Upper lobe of left lung (tissue), 6 donors: Measurements from ENCODE around the gene CSTPP1. TPM values are rescaled to one million over a fixed set of nuclear protein-coding genes. Genes with fewer than 3 reads are reported as not detected.

Source experiments
- ATAC-seq, 2 donors: fragments of 200-7000 bp; cut with Tn5 transposase; one replicate each; pipeline ENCODE4 v1.9.1; 2022; ENCODE audit warnings: mild to moderate bottlenecking in 2 of 2, moderate library complexity in 2 of 2; ENCODE audit not compliant: low FRiP score in 2 of 2
- DNase-seq, 2 donors: peaks; one replicate each; pipeline ENCODE4 v3.0.0-alpha.2; 2019 to 2020
- H3K27ac ChIP-seq, 4 donors: fragments of 200-600 bp; sonication (generic); one replicate each; pipeline ENCODE4 v1.5.1; 2016 to 2019
- H3K27me3 ChIP-seq, 4 donors: fragments of 200-600 bp; sonication (generic); one replicate each; pipeline ENCODE4 v1.5.1; 2017 to 2019
- H3K36me3 ChIP-seq, 4 donors: fragments of 200-600 bp; sonication (generic); one replicate each; pipeline ENCODE4 v1.5.1; 2016 to 2019
- H3K4me1 ChIP-seq, 4 donors: fragments of 200-600 bp; sonication (generic); one replicate each; pipeline ENCODE4 v1.5.1; 2018 to 2019
- H3K4me3 ChIP-seq, 4 donors: fragments of 200-600 bp; sonication (generic); one replicate each; pipeline ENCODE4 v1.5.1; 2017 to 2019; ENCODE audit warnings: mild to moderate bottlenecking in 2 of 4, moderate library complexity in 1 of 4
- H3K9me3 ChIP-seq, 4 donors: fragments of 200-600 bp; sonication (generic); one replicate each; pipeline ENCODE4 v1.5.1; 2018 to 2019
- EP300 ChIP-seq, 4 donors: sonication (generic); formaldehyde crosslinking; IDR thresholded peaks; one replicate each; pipeline ENCODE4 v1.5.1; 2017; ENCODE audit warnings: antibody characterized with exemption in 4 of 4, control low read depth in 2 of 4
- POLR2A ChIP-seq, 4 donors: fragments of 450-650 bp; IDR thresholded peaks; one replicate each; pipeline ENCODE4 v1.5.1; 2016 to 2017; ENCODE audit warnings: antibody characterized with exemption in 4 of 4, mild to moderate bottlenecking in 2 of 4
- POLR2AphosphoS5 ChIP-seq, 2 donors: sonication (generic); formaldehyde crosslinking; IDR thresholded peaks; one replicate each; pipeline ENCODE4 v1.5.1; 2017; ENCODE audit warnings: antibody characterized with exemption in 2 of 2
- WGBS, 2 donors: methylation state at CpG; one replicate each; pipeline ENCODE4 v1.1.5; 2017 to 2018; 5-methylcytosine and 5-hydroxymethylcytosine counted together
- total RNA-seq, 6 donors: library from RNA; depleted of rRNA in 4 of 6; stranded (reverse); fragments of >200 nt in 4 of 6; gene quantifications; one replicate each; pipeline versions ENCODE4 v1.1.0 to v1.2.1, GENCODE V29; 2016 to 2021
- TF ChIP-seq, protein P1 (sequence below), 6 experiments: fragments of 450-650 bp in 4 of 6; fragments of 200-600 bp in 2 of 6; sonication (generic) in 2 of 6; IDR thresholded peaks; one replicate each; pipeline ENCODE4 v1.5.1; 2016 to 2019; ENCODE audit warnings: antibody characterized with exemption in 6 of 6
- donor health status: DM: no; HTN: no; CAD: no; lungs with moderate emphysema.
- donor health status: DM: no; HTN: yes; CAD: no; lungs with severe emphysema.

CSTPP1 gene
- total RNA-seq, 6 donors from 2014 or later: 23.9 to 71.2 (median 47.2) TPM

DNA sequence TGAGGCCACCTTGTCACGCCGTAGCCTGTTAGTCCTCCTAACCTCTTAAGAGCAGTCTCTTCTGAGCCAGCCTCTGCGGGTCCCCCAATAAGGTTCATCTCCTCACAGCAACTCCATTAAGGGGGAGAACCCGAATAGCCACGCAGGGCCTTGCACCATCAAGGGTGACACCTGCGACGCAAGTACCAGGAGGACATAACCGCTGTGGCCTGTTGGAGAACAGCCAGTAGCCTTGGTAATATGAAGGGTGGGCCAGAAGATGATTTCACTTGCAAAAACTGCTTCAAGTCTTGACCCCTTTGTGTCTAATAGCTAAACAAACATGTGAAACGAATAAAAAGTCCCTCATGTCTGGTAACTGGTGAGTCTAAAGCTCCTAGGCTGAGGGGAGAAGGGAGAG is 225.3 kb downstream of the CSTPP1 start:
- ATAC-seq: no peak
- Histone ChIP-seq H3K9me3 (no peaks in the 10 kb centered on the region), H3K27me3 (no peaks in the 10 kb centered on the region), H3K36me3 (peaks cover 24 to 47% (median 38%) of the 10 kb centered on the region in 4 donors), H3K4me3 (no peak overlapping the region), H3K4me1 (peaks cover 0 to 7% (median 2%) of the 10 kb centered on the region in 4 donors), H3K27ac (no peak overlapping the region)
- WGBS, 2 donors: 53 to 64% methylated on average over 4 to 9 of the region's 9 CpGs
- TF ChIP-seq POLR2A (IDR thresholded peaks at IDR 0.05): no peak
- no peak for TF ChIP-seq EP300 (IDR thresholded peaks at IDR 0.05)
- TF ChIP-seq POLR2AphosphoS5 (IDR thresholded peaks at IDR 0.05): no peak
- TF ChIP-seq, protein P1, sequence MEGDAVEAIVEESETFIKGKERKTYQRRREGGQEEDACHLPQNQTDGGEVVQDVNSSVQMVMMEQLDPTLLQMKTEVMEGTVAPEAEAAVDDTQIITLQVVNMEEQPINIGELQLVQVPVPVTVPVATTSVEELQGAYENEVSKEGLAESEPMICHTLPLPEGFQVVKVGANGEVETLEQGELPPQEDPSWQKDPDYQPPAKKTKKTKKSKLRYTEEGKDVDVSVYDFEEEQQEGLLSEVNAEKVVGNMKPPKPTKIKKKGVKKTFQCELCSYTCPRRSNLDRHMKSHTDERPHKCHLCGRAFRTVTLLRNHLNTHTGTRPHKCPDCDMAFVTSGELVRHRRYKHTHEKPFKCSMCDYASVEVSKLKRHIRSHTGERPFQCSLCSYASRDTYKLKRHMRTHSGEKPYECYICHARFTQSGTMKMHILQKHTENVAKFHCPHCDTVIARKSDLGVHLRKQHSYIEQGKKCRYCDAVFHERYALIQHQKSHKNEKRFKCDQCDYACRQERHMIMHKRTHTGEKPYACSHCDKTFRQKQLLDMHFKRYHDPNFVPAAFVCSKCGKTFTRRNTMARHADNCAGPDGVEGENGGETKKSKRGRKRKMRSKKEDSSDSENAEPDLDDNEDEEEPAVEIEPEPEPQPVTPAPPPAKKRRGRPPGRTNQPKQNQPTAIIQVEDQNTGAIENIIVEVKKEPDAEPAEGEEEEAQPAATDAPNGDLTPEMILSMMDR (IDR thresholded peaks at IDR 0.05): no peak
- DNase-seq: no peak

DNA sequence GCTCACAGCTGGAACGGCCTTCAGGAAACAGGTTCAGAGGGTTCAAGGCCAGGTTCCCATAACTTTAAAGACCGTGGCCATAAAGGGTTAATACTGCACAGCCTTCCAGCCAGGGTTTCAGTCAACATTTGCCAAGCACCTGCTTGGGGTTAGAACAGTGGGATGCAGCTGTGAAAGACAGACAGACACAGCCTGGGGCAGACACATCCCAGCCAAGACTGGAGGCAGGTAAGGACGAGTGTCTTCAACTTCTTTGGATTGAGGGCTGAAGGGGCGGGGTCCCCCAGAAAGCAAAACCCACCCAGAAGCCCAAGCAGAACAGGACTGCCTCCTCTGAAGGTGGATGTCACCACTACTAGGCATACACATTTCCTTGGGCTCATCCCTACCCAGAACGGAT is 225.9 kb downstream of the CSTPP1 start:
- WGBS, 2 donors: 65 to 72% methylated on average over 5 of the region's 5 CpGs
- DNase-seq (no peak), ATAC-seq (no peak)
- no peaks in the 10 kb centered on the region for H3K9me3 ChIP-seq
- no peaks in the 10 kb centered on the region for H3K27me3 ChIP-seq
- no peak overlapping the region for H3K27ac ChIP-seq
- TF ChIP-seq POLR2AphosphoS5 (IDR thresholded peaks at IDR 0.05) (no peak), POLR2A (IDR thresholded peaks at IDR 0.05) (no peak), EP300 (IDR thresholded peaks at IDR 0.05) (no peak)
- TF ChIP-seq, protein P1 (IDR thresholded peaks at IDR 0.05): no peak
- peaks cover 0 to 7% (median 2%) of the 10 kb centered on the region in 4 donors for H3K4me1 ChIP-seq
- peaks cover 30 to 53% (median 43%) of the 10 kb centered on the region in 4 donors for H3K36me3 ChIP-seq
- H3K4me3 ChIP-seq: no peak overlapping the region

DNA sequence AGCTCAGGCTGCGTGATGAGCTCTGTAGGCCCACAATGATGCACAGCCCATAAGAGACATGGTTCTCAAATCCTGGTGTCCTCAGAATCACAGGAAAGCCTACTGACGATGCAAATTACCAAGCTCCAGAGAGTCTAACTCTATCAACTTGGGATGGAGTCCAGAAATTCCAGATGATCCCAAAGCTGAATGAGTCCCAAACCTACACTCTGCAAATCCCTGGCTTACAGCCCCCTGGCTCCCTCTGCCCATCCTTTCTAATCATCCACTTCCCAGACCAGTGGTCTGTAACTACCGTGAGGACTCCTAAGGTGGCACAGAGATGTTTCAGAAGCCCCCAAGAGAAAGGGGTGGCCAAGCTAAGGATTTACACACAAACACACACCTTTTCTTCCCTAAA is 226.6 kb downstream of the CSTPP1 start:
- Histone ChIP-seq H3K36me3 (peaks cover 37 to 55% (median 50%) of the 10 kb centered on the region in 4 donors), H3K4me1 (peaks cover 0 to 7% (median 2%) of the 10 kb centered on the region in 4 donors), H3K27ac (no peak overlapping the region), H3K27me3 (no peaks in the 10 kb centered on the region), H3K4me3 (no peak overlapping the region), H3K9me3 (no peaks in the 10 kb centered on the region)
- ATAC-seq (no peak), DNase-seq (no peak)
- TF ChIP-seq POLR2AphosphoS5 (IDR thresholded peaks at IDR 0.05) (no peak), POLR2A (IDR thresholded peaks at IDR 0.05) (no peak), EP300 (IDR thresholded peaks at IDR 0.05) (no peak)
- TF ChIP-seq, protein P1 (IDR thresholded peaks at IDR 0.05): no peak
- WGBS, 2 donors: 56 to 77% methylated on average over 3 of the region's 3 CpGs

DNA sequence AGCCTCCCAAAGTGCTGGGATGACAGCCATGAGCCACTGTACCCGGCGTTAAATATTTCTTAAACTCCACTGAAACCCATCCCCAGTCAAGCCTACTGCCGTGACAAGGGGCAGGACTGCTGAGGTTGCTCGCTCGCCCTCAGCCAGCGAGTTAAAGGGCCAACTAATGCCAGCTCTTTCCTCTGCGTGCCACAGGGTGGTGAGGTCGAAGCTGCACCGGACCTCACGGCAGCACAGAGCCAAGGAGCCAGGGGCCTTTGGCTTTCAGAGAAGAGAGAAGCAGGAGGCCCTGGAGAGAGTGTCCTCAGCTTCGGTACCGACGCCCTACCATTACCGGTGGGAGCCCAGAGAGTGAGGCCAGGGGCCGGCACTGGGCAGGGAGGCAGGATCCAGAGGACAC is 227.3 kb downstream of the CSTPP1 start:
- WGBS, 2 donors: 92 to 93% methylated on average over 15 of the region's 15 CpGs
- no peak overlapping the region for H3K27ac ChIP-seq
- H3K4me3 ChIP-seq: no peak overlapping the region
- no peak for DNase-seq
- TF ChIP-seq POLR2AphosphoS5 (IDR thresholded peaks at IDR 0.05): no peak
- TF ChIP-seq, protein P1 (IDR thresholded peaks at IDR 0.05): no peak
- TF ChIP-seq POLR2A (IDR thresholded peaks at IDR 0.05): no peak
- TF ChIP-seq EP300 (IDR thresholded peaks at IDR 0.05): no peak
- ATAC-seq: no peak
- H3K9me3 ChIP-seq: no peaks in the 10 kb centered on the region
- H3K4me1 ChIP-seq: peaks cover 0 to 7% (median 2%) of the 10 kb centered on the region in 4 donors
- H3K36me3 ChIP-seq: peaks cover 43 to 62% (median 57%) of the 10 kb centered on the region in 4 donors
- no peaks in the 10 kb centered on the region for H3K27me3 ChIP-seq

DNA sequence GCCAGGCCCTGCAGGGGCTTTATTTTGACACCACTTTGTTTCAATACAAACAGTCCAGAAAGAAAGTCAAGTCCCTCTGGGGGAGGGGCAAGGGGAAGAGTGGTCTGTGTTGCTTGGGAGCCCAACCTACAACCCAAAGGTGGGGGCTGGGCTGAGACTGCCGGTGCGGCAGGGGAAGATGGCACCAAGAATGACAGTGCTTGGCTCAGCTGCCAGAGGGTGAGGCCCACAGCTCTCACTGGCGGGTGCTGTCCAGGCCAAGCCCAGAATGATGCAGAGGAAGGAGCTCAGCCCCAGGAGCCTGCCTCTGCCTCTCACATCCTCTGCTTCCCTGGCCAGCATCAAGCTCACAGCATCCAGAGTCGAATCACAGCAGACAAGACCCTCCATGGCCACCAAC is 227.8 kb downstream of the CSTPP1 start:
- TF ChIP-seq POLR2A (IDR thresholded peaks at IDR 0.05) (no peak), EP300 (IDR thresholded peaks at IDR 0.05) (no peak), POLR2AphosphoS5 (IDR thresholded peaks at IDR 0.05) (no peak)
- TF ChIP-seq, protein P1 (IDR thresholded peaks at IDR 0.05): no peak
- H3K9me3 ChIP-seq: no peaks in the 10 kb centered on the region
- no peak for DNase-seq
- ATAC-seq: no peak
- peaks cover 0 to 7% (median 2%) of the 10 kb centered on the region in 4 donors for H3K4me1 ChIP-seq
- H3K4me3 ChIP-seq: no peak overlapping the region
- WGBS, 2 donors: 80 to 94% methylated on average over 4 of the region's 4 CpGs
- peaks cover 43 to 66% (median 61%) of the 10 kb centered on the region in 4 donors for H3K36me3 ChIP-seq
- no peaks in the 10 kb centered on the region for H3K27me3 ChIP-seq
- no peak overlapping the region for H3K27ac ChIP-seq
